Activated T-helper 2 cell treated with anti-CD3 and anti-CD28 coated beads, Interferon-gamma antibody, Interleukin-2, Interleukin-4, amounts not matched to agents 10 μg/mL and 5 μg/mL and 100 μg/mL, durations not matched to agents 14 hours and 24 hours and 36 hours (primary cell): ENCODE results near the gene CBX5. TPM values are rescaled to one million over a fixed set of nuclear protein-coding genes. Genes with fewer than 3 reads are reported as not detected.

Experiments
- total RNA-seq: library from RNA; stranded (reverse); gene quantifications from 2 replicates; pipeline ENCODE4 v1.2.3, GENCODE V29; 2022

The CBX5 gene
- total RNA-seq, 1 donor from 2014 or later, result 98.1 TPM

Other genes with a start within 250 kb of the CBX5 start
- gene HOXC5, start 247.1 kb downstream of the CBX5 start, total RNA-seq, result not detected in 2 replicates
- 0.14 and 0.21 TPM in 2 replicates for gene HOXC4, start 226.3 kb downstream of the CBX5 start, total RNA-seq
- 26.9 and 31.1 TPM in 2 replicates for gene SMUG1, start 91.1 kb downstream of the CBX5 start, total RNA-seq
- gene HNRNPA1, start 604 bp upstream of the CBX5 start, total RNA-seq, result 1,977 and 2,036 TPM in 2 replicates
- gene NFE2, start 20.9 kb upstream of the CBX5 start, total RNA-seq, result not detected in 2 replicates
- gene COPZ1, start 45.0 kb upstream of the CBX5 start, total RNA-seq, result 108 and 109 TPM in 2 replicates
- 1.8 and 2.3 TPM in 2 replicates for gene GPR84, start 84.4 kb upstream of the CBX5 start, total RNA-seq
- 0.60 and 0.78 TPM in 2 replicates for gene ZNF385A, start 104.6 kb upstream of the CBX5 start, total RNA-seq
- gene ITGA5, start 139.1 kb upstream of the CBX5 start, total RNA-seq, result 41.4 and 41.5 TPM in 2 replicates
- gene GTSF1, start 193.5 kb upstream of the CBX5 start, total RNA-seq, result 4.5 and 5.6 TPM in 2 replicates
- 105 and 109 TPM in 2 replicates for gene NCKAP1L, start 217.6 kb upstream of the CBX5 start, total RNA-seq